NOMO-1 treated with DMSO at 0.1 percent for 48 hours (cell line): ENCODE measurements around the gene TSC2.
"Not testable (repeated sequence)": the region's sequence is repeated elsewhere in the genome, so short reads cannot be mapped to it uniquely, and the experiment has no call there.

Experiments used
- DNase-seq: peaks from one replicate; lab custom pipeline; 2025; ENCODE audit not compliant: unreplicated experiment; lab: John Stamatoyannopoulos, UW

TSC2 gene

GRCh38 chr16:2030036-2030435 is 17.7 kb upstream of the TSC2 start:
- DNase-seq = no peak

- DNase-seq = no peak
Measured at GRCh38 chr16:2031081-2031577, 16.7 kb upstream of the TSC2 start.

DNA sequence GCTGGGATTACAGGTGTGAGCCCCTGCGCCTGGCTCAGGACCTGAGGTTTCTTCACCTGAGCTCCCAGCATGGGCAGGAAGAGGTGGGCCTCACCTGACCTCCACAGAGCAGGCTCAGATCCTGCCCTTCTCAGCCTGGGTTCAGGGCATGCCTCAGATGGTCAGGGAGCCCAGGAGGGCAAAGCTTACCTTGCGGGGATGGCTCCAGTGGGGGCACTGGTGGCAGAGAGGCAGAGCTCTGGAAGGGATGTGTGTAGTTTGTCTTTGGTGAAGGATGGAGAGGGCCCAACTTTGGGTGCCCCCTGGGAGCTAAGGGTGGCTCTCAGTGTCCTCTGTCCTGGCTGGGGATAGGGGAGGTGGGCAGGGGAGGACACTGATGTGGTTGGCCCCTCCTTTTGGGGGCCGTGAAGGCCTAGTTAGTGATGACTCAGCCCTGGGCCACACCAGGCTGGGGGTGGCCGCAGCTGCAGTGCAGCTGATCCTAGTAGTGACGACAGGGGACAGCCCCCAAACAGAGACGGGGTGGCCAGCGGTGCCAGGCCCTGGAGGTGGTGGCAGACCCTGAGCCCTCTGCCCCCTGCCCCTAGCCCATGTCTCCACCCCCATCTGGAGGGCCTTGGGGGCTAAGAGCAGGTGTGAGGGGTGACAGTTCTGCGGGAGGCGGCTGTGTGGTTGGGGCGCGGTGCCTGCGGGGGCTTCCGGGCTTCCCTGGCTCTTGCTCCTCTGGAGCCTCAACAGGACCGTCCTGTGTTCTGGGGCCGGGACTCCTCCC is 15.3 kb upstream of the TSC2 start:
- no peak for DNase-seq

DNA sequence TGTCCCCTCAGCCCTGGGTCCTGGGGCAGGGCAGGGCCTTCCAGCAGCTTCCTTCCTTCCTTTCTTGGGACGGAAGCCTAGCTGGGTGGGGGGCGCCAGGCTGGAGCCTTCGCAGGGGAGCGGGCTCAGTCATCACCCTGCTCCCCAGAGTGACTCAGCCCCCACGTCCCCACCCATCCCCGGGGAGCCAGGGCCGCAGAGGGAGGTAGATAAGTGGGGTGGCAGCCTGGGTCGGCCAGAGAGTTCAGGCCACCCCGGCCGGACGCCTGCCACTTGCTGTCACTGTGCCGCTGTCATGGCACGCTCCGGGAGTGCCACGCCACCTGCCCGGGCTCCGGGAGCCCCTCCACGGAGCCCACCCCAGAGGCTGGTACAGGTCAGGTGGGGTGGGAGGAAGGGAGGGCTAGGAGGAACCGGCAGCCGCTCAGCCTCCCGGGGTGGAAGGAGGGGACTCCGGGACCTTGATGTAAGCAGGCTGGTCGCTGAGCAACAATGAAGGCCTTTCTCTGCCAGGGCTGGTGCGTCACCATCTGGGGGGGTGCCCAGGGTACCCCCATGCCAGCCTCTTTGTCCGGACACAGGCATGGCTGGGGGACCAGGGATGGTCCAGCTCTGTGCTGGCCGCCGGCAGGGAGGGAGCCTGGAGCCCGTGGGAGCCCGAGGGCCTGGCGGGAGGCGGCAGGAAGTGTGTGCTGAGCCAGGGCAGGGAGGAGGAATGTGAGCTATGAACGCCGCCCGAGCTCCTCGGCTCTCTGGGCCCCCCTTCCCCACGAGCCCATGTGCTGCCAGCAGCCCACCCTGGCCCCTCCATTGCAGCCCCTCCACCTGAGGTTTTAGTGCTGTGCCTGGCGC is 14.5 kb upstream of the TSC2 start:
- no peak for DNase-seq

- DNase-seq = not testable (repeated sequence)
Measured at GRCh38 chr16:2033909-2034695, 13.7 kb upstream of the TSC2 start.

- no peak for DNase-seq
Measured at GRCh38 chr16:2034696-2035430, 12.9 kb upstream of the TSC2 start.

GRCh38 chr16:2035431-2036199 is 12.2 kb upstream of the TSC2 start:
- DNase-seq = no peak

- DNase-seq = no peak
Measured at GRCh38 chr16:2036200-2036966, 11.4 kb upstream of the TSC2 start.

- DNase-seq = no peak
Measured at GRCh38 chr16:2037115-2037514, 10.7 kb upstream of the TSC2 start.

DNA sequence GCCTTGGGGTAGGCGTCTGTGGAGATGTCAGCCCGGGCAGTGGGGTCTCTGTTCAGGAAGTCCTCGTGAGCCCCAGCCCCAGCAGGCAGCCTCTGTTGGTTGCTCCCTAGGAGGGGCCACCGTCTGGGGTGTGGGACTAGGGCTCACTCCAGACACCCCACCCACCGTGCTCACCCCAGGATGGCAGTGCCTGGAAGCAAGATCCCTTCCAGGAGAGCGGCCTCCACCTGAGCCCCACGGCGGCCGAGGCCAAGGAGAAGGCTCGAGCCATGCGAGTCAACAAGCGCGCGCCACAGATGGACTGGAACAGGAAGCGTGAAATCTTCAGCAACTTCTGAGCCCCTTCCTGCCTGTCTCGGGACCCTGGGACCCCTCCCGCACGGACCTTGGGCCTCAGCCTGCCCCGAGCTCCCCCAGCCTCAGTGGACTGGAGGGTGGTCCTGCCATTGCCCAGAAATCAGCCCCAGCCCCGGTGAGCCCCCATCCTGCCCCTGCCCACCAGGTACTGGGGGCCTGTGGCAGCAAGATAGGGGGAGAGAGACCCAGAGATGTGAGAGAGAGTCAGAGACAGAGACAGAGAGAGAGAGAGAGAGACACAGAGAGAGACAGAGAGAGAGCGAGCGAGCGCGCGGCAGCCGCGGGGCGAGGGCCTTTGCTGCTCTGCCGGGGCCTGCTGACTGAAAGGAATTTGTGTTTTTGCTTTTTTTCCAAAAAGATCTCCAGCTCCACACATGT is 10.0 kb upstream of the TSC2 start:
- DNase-seq = no peak

DNA sequence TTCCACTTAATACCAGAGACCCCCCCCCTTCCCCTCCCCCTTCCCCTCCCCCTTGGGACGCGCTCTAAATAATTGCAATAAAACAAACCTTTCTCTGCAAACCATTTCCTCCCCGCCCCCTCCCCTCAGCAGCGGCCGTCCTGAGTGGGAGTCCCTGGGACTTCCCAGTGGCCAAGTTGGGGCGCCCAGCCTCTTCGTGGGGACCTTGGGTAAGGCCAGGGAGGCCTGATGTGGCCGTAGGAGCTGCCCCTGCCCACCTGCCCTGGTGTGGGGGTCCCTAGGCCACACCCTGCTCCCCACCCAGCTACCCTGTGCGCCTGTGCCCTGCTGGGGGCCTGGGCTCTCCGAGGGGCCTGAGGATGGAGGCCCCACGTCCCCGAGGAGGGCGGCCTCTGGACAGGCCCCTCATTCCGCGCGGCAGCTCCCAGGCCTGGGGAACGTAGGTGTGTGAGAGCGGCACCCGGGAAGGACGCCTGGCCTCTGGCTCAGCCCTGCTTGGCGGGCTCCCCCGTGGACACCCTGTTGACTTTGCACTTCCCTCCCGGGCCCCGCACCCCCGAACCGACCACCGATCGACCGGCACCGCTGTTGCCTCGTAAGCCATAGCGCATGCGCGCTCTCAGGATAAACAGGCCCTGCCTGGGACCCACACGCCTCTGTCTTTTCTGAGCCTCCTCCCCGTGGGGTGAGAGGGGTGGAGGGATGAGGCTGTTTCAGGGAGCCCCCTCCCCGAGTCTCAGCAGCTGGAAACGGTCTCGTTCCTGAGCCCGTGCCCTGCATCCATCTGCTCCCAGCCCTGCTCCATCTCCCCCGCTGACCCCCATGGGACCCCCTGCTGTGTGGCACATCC is 9.2 kb upstream of the TSC2 start:
- DNase-seq = no peak

- DNase-seq = no peak
Measured at GRCh38 chr16:2039274-2040031, 8.3 kb upstream of the TSC2 start.

DNA sequence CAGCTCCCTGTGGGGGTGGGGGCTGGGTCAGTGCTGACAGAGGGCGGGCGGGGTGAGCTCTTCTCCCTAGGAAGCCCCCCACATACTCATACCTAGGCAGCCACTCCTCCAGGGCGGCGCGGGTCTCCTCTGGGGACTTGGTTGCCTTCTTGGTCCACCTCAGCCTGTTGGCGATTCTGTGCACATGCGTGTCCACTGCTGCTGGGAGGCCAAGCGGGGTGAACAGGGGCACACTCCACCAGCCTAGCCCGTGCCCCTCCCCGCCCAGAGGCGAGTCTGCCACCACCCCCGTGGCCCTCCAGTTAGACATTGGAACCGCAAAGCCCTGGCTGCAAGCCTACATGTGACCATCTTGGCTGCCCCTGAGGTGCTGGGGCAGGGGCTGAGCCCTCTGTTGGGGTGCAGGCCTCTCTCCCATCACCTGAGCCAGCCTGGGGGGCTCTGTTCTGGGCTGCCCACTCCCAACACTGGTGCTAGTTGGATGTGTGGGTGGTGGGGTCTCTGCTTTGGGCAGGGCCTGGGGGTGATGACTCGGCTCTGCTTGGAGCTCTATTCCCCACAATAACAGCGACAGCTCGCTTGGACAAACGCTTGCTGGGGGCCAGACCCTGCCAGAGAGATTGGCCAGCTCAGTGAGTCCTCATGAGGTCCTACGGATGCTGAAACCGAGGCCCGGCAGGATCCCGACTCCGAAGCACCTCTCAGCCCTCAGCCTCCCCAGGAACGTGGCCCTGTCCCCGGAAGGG is 7.6 kb upstream of the TSC2 start:
- DNase-seq = no peak

- DNase-seq = no peak
Measured at GRCh38 chr16:2040787-2041522, 6.8 kb upstream of the TSC2 start.

- DNase-seq = no peak
Measured at GRCh38 chr16:2042171-2042985, 5.4 kb upstream of the TSC2 start.
